ENCODE data around the gene PLXNA1.

GRCh38 chr3:126957776-126958637 lies 24.9 kb upstream of the PLXNA1 start:
- TF ChIP-seq CTCF (IDR thresholded peaks at IDR 0.05), result no peak
- no peak for TF ChIP-seq EZH2 (IDR thresholded peaks at IDR 0.05)

Data from neural progenitor cell (in vitro differentiated cells).